NCI-H748 treated with DMSO at 0.1 percent for 48 hours (cell line): ENCODE results near the gene PKNOX2.
A peak's percentile ranks its signal among the peaks of the same experiment; 100 is the strongest.

Source experiments
- DNase-seq: peaks from one replicate; lab custom pipeline; 2025; lab: John Stamatoyannopoulos, UW

The PKNOX2 gene

DNA sequence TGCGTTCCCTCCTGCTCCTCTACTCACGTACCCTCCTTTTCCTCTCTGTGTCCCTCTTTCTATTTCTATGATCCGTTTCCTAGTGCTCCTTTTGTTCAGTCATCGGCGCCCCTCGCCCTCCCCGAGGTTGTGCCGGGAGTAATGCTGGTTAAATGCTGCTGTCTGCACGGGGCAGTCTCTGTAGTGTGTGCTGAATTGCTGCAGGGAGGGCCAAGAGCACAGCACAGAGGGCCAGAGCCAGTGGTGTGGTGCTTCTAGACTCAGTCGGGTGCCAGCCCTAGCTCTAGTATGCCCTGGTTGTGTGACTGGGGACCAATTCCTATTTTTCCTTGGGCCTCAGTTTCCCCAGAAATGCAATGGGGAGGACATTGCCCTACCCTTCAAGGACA, 98.3 kb downstream of the PKNOX2 start:
- no peak for DNase-seq

GRCh38 chr11:125263268-125263790, 98.8 kb downstream of the PKNOX2 start:
- DNase-seq, result no peak

- DNase-seq, result no peak
These were observed 99.8 kb downstream of the PKNOX2 start for GRCh38 chr11:125264100-125265022.

GRCh38 chr11:125267548-125267947, 103.0 kb downstream of the PKNOX2 start:
- DNase-seq, result no peak

DNA sequence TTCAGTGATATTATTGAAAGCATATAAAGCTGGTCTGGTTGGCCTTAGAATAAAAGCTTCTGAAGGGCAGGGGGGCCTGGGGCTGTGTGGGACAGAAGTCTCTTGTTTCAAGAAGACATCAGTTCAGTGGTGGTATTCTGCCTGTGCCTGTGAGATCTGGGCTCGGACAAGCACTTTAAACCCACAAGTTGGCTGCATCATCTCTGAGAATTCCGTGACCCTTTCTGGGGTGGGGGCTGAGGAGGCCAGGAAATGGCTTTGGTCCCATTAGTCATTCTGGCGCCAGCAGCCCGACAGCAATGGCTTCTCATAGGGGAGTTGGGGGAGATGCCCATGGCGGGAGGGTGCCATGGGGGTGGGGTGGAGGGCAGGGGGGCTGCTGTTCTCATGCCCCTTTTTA, 104.1 kb downstream of the PKNOX2 start:
- DNase-seq, result no peak

GRCh38 chr11:125270106-125270505, 105.6 kb downstream of the PKNOX2 start:
- no peak for DNase-seq

- no peak for DNase-seq
These were observed 106.2 kb downstream of the PKNOX2 start for GRCh38 chr11:125270711-125271110.

- no peak for DNase-seq
These were observed 107.0 kb downstream of the PKNOX2 start for GRCh38 chr11:125271483-125272091.

- DNase-seq, result no peak
These were observed 107.5 kb downstream of the PKNOX2 start for GRCh38 chr11:125272092-125272491.

GRCh38 chr11:125272821-125273220, 108.3 kb downstream of the PKNOX2 start:
- no peak for DNase-seq

DNA sequence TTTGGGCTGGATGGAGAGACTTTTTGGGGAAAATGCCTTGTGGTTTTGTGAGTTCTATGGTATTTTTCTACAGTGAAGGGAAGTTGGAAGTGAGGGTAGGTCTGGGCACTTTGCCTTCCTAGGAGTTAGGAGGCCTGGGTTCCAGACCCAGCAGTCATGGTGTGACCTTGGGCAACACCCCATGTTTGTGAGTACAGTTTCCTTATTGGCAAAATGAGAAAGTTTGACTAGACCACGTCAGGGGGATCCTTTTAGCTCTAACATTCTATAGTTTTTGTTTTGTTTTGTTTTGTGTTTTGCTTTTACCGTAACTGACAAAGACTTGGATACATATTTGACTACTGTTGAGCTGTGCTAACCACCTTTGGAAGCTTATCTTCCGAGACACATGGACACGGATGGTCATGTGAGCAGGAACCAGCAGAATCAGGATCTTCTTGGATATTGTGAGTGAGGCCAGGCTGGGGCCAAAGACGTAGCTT, 109.0 kb downstream of the PKNOX2 start:
- DNase-seq, result no peak

- DNase-seq, result no peak
These were observed 109.8 kb downstream of the PKNOX2 start for GRCh38 chr11:125274309-125274708.

DNA sequence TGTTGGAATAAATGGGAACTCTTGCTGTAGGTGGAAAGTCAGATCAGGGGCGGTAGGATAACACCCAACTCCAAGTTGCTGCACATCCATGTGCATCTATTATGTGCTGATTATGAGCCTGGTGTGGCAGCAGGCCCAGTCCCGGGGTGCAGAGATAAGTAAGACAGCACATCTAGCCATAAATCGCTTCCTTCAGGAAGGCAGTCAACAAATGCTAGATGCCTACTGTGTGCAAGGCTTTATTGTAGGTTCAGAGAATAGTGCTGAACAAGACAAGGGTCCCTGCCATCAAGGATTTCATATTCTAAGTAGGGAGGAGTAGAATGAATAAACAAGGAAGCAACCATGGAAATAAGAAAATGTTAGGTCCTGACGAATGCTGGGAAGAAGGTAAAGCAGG, 110.2 kb downstream of the PKNOX2 start:
- DNase-seq, result no peak

GRCh38 chr11:125275905-125276618, 111.5 kb downstream of the PKNOX2 start:
- DNase-seq, result peak; percentile 1

DNA sequence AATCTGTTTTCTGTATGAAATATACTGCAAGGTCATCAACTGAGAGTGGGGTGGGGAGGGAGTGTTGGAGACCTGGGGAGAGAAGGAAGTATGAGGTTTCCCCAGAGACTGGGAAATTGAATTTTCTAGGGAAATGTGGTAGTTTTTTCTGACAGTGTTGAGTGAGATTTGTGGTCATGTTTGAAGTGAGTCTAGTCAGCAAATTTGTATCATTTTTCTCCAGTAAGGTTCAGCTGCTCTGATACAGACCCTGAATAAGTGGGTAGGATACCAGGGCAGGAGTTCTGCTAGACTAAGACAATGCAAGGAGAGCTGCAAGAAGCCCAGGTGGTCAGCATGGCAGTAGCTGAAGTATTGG, 112.0 kb downstream of the PKNOX2 start:
- no peak for DNase-seq

- no peak for DNase-seq
These were observed 115.3 kb downstream of the PKNOX2 start for GRCh38 chr11:125279676-125280418.

GRCh38 chr11:125280646-125281045, 116.1 kb downstream of the PKNOX2 start:
- no peak for DNase-seq

- DNase-seq, result no peak
These were observed 117.5 kb downstream of the PKNOX2 start for GRCh38 chr11:125281831-125282595.

DNA sequence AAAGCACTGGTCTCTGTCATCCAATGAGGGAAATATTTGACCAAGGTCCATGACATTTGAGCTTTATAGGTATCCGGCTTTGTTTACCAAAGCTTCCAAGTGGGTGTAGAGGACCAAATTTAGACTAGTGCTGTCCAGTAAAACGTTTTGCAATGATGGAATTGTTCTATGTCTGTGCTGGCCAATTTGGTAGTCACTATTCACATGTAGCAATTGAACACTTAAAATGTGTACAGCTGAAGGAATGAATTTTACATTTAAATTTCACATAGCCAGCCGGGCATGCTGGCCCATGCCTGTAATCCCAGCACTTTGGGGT, 118.0 kb downstream of the PKNOX2 start:
- DNase-seq, result no peak

DNA sequence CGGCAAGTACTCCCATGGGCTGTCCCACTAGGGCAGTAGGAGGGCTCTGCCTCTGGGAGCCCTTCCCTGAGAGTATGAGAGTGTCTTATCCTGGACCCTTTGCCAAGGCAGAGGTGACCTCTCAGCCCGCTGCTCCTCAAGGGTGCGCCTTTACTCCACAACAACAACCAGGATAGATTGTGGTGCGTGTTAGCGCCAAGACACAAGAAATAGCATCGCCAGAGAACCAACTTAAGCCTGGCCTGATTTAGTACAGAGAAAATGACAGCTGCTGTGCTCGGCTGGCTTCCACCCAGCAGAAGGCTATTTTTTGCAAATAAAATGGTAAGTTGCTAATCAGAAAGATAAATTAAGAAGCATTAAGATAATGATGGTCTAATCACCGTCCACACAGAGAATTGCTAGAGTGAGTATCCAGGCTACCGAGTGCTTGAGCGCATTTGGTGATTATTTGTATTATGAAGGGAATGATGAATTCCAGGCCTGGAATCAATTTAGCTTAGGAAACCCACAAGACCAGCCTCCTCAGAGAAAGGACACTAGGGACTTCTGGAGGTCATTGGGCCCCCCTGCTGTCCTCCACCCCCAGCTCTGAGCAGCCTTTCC, 119.8 kb downstream of the PKNOX2 start:
- no peak for DNase-seq

GRCh38 chr11:125285844-125286243, 121.3 kb downstream of the PKNOX2 start:
- no peak for DNase-seq
